ENCODE measurements around the gene DUSP15.

DNA sequence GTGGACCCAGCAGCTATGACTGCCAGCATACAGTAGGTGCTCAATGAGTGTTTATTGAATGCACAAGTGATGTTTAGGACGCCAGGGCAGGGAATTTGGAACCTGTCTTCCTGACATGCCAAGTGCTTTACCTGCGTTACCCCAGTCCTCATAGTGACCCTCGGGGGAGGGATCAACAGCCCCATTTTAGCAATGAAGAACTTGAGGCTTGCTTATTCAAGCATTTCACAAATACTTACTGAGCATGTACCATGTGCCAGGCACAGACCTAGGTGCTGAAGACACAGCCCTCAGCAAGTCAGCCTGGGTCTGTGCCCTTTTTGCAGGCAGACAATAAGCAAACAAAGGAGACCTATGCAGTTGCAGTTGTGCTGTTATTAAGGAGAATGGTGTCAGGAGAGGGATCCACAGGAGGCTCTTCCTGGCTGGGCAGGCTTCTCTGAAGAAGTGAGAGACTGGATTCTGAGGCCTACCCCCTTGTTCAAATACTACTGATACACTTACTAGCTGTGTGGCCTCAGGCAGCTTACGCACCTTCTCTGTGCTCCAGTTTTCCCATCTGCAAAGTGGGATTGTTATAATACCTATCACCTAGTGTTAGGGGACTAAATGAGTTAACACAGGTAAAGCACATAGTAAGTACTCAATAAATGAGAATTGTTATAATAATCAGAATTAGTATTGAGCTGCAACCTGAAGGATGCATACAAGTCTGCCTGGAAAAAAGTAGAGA is 39.9 kb upstream of the DUSP15 start:
- TF ChIP-seq, protein P1, sequence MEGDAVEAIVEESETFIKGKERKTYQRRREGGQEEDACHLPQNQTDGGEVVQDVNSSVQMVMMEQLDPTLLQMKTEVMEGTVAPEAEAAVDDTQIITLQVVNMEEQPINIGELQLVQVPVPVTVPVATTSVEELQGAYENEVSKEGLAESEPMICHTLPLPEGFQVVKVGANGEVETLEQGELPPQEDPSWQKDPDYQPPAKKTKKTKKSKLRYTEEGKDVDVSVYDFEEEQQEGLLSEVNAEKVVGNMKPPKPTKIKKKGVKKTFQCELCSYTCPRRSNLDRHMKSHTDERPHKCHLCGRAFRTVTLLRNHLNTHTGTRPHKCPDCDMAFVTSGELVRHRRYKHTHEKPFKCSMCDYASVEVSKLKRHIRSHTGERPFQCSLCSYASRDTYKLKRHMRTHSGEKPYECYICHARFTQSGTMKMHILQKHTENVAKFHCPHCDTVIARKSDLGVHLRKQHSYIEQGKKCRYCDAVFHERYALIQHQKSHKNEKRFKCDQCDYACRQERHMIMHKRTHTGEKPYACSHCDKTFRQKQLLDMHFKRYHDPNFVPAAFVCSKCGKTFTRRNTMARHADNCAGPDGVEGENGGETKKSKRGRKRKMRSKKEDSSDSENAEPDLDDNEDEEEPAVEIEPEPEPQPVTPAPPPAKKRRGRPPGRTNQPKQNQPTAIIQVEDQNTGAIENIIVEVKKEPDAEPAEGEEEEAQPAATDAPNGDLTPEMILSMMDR (optimal IDR thresholded peaks at IDR 0.05 in 1 of 3, IDR thresholded peaks at IDR 0.05 in 1 of 3, conservative IDR thresholded peaks at IDR 0.05 in 1 of 3; ENCODE audit: extremely low read depth in 1 of 3, insufficient read depth in 2 of 3, low read length in 3 of 3) = no peak
- TF ChIP-seq EZH2 (IDR thresholded peaks at IDR 0.05; ENCODE audit: low read length) = no peak

Measured in keratinocyte (primary cell).